ENCODE measurements around the gene SDK2.

SDK2 gene

GRCh38 chr17:73645050-73645871 is 1.0 kb upstream of the SDK2 start:
- Histone ChIP-seq H3K4me3 (ENCODE audit: low read length) (no peak overlapping the region; the same call in 1 of the 2 replicates), H3K27me3 (ENCODE audit: control insufficient read depth, low read length) (peaks cover 61% of the 10 kb centered on the region)

GRCh38 chr17:73643852-73644144 is 447 bp downstream of the SDK2 start:
- no peaks in the 10 kb centered on the region for H3F3A ChIP-seq (ENCODE audit: control insufficient read depth, insufficient read depth)
- no peaks in the 10 kb centered on the region for H3K9me3 ChIP-seq (ENCODE audit: control insufficient read depth, insufficient read depth, low read length)
- H3K27me3 ChIP-seq (ENCODE audit: control insufficient read depth, low read length), result peaks cover 61% of the 10 kb centered on the region
- no peak overlapping the region for H3K27ac ChIP-seq (ENCODE audit: low read depth, low read length)
- H3K79me2 ChIP-seq (ENCODE audit: control insufficient read depth, low read length), result no peaks in the 10 kb centered on the region
- H3K36me3 ChIP-seq (ENCODE audit: control insufficient read depth, low read length), result no peaks in the 10 kb centered on the region
- H3K9me2 ChIP-seq (replicated peaks; ENCODE audit: control insufficient read depth, low read length), result no peaks in the 10 kb centered on the region
- H3K4me3 ChIP-seq (ENCODE audit: low read length), result peak overlapping the region; percentile 44
- H3K4me1 ChIP-seq (ENCODE audit: control insufficient read depth, low read length), result peaks cover 19% of the 10 kb centered on the region
- TF ChIP-seq EZH2phosphoT487 (IDR thresholded peaks at IDR 0.05; ENCODE audit: borderline replicate concordance, low read length), result no peak
- TF ChIP-seq CTCF (IDR thresholded peaks at IDR 0.05; ENCODE audit: low read depth, low read length, poor library complexity, severe bottlenecking), result no peak
- no peaks in the 10 kb centered on the region for H4K20me1 ChIP-seq (ENCODE audit: control insufficient read depth, insufficient read depth, low read depth, low read length)
- peak overlapping the region; percentile 31 for H3K4me2 ChIP-seq (ENCODE audit: low read length)

More at GRCh38 chr17:73645050-73645871, 1.0 kb upstream of the SDK2 start:
- Histone ChIP-seq H3K4me1 (ENCODE audit: control insufficient read depth, low read length) (peaks cover 19% of the 10 kb centered on the region), H3K4me2 (ENCODE audit: low read length) (0 out of 2 replicates have a peak overlapping the region, but pooled peaks have one; percentile 19), H3K9me3 (ENCODE audit: control insufficient read depth, insufficient read depth, low read length) (no peaks in the 10 kb centered on the region), H3K36me3 (ENCODE audit: control insufficient read depth, low read length) (no peaks in the 10 kb centered on the region), H3K9me2 (replicated peaks; ENCODE audit: control insufficient read depth, low read length) (no peaks in the 10 kb centered on the region), H4K20me1 (ENCODE audit: control insufficient read depth, insufficient read depth, low read depth, low read length) (no peaks in the 10 kb centered on the region), H3K79me2 (ENCODE audit: control insufficient read depth, low read length) (no peaks in the 10 kb centered on the region), H3F3A (ENCODE audit: control insufficient read depth, insufficient read depth) (no peaks in the 10 kb centered on the region), H3K27ac (ENCODE audit: low read depth, low read length) (no peak overlapping the region)
- TF ChIP-seq CTCF (IDR thresholded peaks at IDR 0.05; ENCODE audit: low read depth, low read length, poor library complexity, severe bottlenecking), result no peak
- peak; percentile 73; the same call in 1 of the 2 replicates for TF ChIP-seq EZH2phosphoT487 (IDR thresholded peaks at IDR 0.05; ENCODE audit: borderline replicate concordance, low read length)

GRCh38 chr17:73643001-73643851 is 1.0 kb downstream of the SDK2 start:
- Histone ChIP-seq H3K4me1 (ENCODE audit: control insufficient read depth, low read length) (peaks cover 19% of the 10 kb centered on the region), H3F3A (ENCODE audit: control insufficient read depth, insufficient read depth) (no peaks in the 10 kb centered on the region), H3K9me2 (replicated peaks; ENCODE audit: control insufficient read depth, low read length) (no peaks in the 10 kb centered on the region), H3K27ac (ENCODE audit: low read depth, low read length) (no peak overlapping the region), H4K20me1 (ENCODE audit: control insufficient read depth, insufficient read depth, low read depth, low read length) (no peaks in the 10 kb centered on the region), H3K27me3 (ENCODE audit: control insufficient read depth, low read length) (peaks cover 60% of the 10 kb centered on the region), H3K4me3 (ENCODE audit: low read length) (peak overlapping the region; percentile 8; the same call in 1 of the 2 replicates), H3K36me3 (ENCODE audit: control insufficient read depth, low read length) (no peaks in the 10 kb centered on the region), H3K4me2 (ENCODE audit: low read length) (peak overlapping the region; percentile 26; the same call in 1 of the 2 replicates), H3K9me3 (ENCODE audit: control insufficient read depth, insufficient read depth, low read length) (no peaks in the 10 kb centered on the region), H3K79me2 (ENCODE audit: control insufficient read depth, low read length) (no peaks in the 10 kb centered on the region)
- no peak for TF ChIP-seq CTCF (IDR thresholded peaks at IDR 0.05; ENCODE audit: low read depth, low read length, poor library complexity, severe bottlenecking)
- TF ChIP-seq EZH2phosphoT487 (IDR thresholded peaks at IDR 0.05; ENCODE audit: borderline replicate concordance, low read length), result no peak

All from DOHH2 (cell line).